CD4-positive, alpha-beta T cell treated with Interleukin-1 beta for 1 hour (primary cell): ENCODE results near the gene TEX52.
"Not testable (repeated sequence)": the region's sequence is repeated elsewhere in the genome, so short reads cannot be mapped to it uniquely, and the experiment has no call there.

ENCODE experiments used
- DNase-seq, 2 donors: peaks; one replicate each; pipeline ENCODE4 v3.0.0-alpha.2; 2020 to 2022

Gene TEX52

GRCh38 chr12:2857021-2857431 is at the start of gene TEX52:
Gene TEX52, minus strand, starts transcription at chr12:2857039. Its CDS starts 13 bp downstream, at chr12:2857026.
- DNase-seq, result no peak

GRCh38 chr12:2904260-2904659 is 47.4 kb upstream of the TEX52 start:
- DNase-seq, result no peak

GRCh38 chr12:2902272-2902880 is 45.5 kb upstream of the TEX52 start:
- DNase-seq, result no peak

GRCh38 chr12:2900642-2901041 is 43.8 kb upstream of the TEX52 start:
- DNase-seq, result no peak

- no peak for DNase-seq
Observed at GRCh38 chr12:2897418-2897817, 40.6 kb upstream of the TEX52 start.

GRCh38 chr12:2895511-2895910 is 38.7 kb upstream of the TEX52 start:
- DNase-seq, result no peak

DNA sequence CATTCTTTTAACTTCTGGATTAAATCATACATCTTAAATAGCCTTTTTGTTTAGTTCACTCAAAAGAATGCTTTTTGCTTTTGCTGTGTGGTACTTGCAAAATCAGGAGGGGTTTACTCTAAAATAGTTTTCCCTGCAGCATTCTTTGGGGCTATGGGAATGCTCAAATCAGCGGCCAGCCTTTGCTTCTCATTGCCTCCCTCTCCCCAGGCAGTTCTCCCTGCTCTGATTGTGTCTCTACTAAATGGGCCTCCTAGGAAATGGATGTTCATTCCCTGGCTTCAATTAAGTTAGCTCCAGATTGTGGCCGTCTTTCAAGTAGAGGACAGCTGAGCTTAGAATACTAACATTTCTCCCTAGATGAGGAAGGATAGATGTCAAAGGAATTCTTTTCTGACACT is 38.2 kb upstream of the TEX52 start:
- DNase-seq, result no peak

DNA sequence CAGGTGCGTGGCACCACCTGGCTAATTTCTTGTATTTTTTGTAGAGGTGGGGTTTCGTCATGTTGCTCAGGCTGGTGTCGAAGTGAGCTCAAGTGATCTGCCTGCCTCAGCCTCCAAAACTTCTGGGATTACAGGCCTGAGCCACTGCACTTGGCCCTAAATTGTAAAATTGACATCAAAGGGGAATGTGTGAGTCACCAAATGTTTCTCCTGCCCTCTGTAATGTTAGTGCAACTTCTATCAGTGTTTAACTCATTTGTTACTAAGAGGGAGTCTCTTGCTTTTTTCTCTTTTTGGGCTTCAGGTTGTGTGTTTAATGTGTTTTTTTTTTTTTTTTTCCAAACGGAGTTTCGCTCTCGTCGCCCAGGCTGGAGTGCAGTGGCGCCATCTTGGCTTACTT is 36.2 kb upstream of the TEX52 start:
- no peak for DNase-seq

DNA sequence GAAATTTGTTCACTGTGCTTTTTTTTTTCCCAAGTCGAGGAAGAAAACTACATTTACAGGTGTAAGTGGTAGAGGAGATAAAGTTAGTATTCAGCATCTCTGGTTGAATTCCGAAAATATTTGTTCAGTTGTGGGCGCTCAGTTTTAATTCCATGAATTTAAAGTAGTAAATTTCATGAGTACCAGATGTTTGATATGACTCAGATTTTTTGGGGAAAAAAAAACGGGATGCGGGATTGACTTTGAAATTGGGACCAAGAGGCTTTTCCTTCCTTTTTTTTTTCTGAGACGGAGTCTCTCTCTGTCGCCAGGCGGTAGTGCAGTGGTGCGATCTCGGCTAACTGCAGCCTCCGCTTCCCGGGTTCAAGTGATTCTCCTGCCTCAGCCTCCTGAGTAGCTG is 35.4 kb upstream of the TEX52 start:
- DNase-seq, result no peak

DNA sequence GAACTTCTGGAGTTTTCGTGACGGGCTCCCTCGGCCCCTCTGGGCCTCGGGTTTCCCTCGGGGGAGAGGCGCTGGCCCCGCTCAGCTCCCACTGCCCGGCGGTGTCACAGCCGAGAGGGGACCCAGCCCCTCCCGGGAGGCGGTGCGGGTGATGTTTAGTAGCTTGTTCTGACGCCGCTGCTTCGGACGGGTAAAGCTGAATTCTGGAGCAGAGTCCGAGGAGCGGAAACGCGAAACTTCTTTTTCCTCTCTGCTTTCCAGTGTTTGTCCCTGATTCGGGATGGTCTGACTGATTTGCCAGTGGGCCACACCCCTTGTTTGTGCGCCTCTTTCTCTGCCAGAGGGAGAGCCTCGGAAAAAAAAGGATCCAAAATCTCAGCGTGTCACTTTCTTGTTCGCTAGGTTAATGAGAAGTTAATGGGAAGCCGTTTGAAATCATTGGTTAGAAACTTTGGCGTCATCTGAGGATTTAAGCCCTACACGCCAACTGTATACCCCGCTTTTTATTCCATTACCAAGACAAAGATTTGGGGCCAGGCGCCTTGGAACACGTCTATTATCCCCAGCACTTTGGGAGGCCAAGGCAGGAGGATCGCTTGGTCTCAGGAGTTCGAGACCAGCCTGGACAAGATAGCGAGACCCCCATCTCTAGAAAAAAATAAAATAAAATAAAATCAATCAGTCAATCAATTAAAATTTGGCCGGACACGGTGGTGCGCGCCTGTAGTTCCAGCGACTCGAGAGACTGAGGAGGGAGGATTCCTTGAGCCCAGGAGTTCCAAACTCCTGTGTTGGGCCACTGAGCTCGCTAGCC is 34.6 kb upstream of the TEX52 start:
- peak; percentile 7 to 21 for DNase-seq

DNA sequence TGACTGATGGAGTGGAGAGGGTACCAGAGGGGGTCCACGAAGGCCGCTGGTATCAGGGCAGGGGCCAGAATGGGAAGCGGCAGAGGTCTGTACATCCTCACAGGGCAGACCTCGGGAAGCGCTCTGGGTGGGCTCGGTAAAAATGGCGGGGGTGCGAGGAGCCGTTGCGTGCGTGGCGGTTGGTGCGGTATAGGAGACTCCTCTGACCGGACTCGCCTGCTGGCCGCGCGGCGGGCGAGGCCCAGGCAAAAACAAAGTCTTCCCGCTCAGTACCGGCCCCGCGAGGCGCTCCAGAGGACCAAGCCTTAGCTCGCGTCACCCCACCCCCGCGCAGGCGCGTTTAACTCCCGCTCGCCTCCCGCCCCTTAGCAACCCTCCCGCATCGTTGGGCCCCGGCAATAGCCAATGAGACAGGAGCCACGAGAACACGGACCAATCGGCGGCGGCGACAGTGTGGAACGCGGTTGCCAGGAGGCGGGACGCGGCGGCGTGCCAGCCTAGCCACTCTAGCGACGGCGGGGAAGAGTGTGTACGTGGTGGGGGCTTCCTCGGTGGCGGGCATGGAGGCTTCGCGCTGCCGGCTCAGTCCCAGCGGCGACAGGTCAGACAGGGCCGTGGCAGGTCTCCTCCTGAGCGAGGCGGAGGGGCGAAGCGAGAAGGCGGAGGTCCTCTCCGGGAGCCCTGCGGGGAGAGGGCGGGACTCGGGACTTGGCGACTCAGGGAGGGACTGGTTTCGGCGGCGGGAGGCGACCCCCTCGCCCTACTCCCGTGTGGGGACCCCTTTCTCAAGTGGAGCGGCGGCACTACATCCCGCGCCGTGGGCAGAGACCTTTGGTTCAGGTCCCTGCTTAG is 33.8 kb upstream of the TEX52 start, which contains the start of gene TULP3:
TSS of gene TULP3 (plus strand) at position 504 of the 852 bp plus-strand sequence. CDS start at position 561, 57 bp downstream.
- DNase-seq, result peak; percentile 98 to 99

- no peak for DNase-seq
Observed at GRCh38 chr12:2890001-2890387, 33.2 kb upstream of the TEX52 start.

GRCh38 chr12:2886768-2887450 is 30.1 kb upstream of the TEX52 start:
- no peak for DNase-seq

GRCh38 chr12:2884810-2885209 is 28.0 kb upstream of the TEX52 start:
- no peak for DNase-seq

DNA sequence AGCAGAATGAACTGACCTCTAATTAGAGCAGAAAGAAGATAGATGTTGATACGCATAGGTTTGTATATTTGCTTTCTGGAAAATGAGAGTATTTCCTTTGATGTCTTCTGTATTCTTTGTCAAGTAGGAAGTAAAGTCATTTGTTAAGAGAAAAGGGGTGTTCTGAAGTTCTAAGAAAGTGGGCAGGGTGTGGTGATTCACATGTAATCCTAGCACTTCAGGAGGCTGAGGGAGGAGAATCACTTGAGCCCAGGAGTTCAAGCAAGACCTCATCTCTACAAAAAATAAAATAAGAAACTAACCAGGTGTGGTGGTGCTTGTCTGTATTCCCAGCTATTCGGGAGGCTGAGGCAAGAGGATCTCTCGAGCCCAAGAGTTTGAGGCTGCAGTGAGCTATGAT is 23.0 kb upstream of the TEX52 start:
- no peak for DNase-seq

DNA sequence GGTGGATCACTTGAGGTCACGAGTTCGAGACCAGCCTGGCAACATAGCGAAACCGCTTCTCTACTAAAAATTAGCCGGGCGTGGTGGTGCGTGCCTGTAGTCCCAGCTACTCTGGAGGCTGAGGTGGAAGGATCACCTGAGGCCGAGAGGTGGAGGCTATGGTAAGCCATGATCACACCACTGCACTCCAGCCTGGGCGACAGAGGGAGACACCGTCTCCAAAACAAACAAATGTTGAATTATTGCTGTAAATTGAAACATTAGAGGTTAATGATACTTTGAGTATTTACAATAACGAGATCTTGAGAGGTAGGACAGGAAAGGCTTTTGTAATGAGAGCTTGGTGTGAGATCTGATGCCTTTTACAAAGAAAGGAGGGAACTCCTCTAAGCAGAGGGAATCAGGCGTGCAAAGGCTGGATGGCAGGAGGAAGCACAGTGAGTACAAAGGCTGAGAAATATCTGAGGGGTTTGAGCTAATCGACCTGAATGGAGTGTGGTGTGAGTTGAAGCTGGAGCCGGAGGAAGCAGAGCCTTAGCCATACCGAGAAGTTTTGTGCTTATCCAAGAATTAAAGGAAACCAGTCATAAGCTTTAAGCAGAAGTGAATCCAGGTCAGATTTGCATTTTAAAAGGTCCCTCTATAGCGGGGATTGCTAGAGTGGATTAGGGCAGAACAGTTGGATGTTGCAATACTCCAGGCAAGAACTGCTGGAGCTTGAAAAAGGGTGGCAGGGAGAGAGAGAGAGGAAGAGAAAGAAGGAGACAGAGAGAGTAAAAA is 21.3 kb upstream of the TEX52 start:
- peak; percentile 7 to 10 for DNase-seq

DNA sequence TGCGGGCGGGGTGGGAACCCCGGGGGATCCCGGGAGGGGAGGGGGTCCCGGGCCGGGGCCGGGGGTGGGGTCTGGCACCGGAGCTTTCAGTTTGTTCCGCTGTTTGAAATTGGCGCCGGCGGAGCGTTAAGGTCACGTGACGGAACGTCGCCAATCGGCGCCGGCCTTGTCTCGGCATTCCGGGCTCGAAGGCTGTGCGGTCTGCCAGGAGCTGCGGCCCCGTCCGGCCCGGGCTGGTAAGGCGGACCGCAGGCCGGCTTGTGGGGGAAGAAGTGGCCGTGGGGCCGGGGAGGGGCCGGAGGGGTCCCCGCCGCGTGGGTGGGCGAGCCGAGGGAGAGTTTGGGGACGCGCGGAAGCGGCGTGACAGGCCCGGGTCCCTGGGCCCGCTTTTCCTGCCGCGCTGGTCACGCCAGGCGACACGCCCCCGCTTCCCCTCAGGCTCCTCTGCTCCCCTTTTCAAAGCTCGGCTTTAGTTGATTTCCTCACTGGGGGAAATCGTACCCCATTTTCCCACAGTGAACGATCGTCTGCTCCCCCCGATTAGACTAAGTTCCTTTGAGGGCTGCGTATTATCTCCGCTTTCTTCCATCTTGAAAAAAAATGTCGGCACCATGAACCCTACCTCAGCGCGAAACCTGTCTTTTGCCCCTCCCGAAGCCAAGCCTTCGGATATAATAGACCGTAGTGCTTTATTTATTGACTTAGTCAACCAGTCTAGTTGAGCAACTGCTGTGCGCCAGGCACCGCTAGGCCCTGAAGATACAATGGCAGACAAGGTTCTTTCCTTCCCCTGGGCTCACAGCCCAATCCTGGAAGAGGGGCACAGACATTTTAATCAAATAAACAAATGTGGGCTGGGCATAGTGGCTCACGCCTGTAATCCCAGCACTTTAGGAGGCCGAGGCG is 20.5 kb upstream of the TEX52 start, which contains the start of the genes FOXM1 and RHNO1:
TSS of gene FOXM1 (minus strand) at position 128 of the 906 bp plus-strand sequence. CDS start 2,696 bp downstream, outside the sequence.
TSS of gene RHNO1 (plus strand) at position 177 of the 906 bp plus-strand sequence. CDS start 8,144 bp downstream, outside the sequence.
- DNase-seq, result peak; percentile 85 to 90

DNA sequence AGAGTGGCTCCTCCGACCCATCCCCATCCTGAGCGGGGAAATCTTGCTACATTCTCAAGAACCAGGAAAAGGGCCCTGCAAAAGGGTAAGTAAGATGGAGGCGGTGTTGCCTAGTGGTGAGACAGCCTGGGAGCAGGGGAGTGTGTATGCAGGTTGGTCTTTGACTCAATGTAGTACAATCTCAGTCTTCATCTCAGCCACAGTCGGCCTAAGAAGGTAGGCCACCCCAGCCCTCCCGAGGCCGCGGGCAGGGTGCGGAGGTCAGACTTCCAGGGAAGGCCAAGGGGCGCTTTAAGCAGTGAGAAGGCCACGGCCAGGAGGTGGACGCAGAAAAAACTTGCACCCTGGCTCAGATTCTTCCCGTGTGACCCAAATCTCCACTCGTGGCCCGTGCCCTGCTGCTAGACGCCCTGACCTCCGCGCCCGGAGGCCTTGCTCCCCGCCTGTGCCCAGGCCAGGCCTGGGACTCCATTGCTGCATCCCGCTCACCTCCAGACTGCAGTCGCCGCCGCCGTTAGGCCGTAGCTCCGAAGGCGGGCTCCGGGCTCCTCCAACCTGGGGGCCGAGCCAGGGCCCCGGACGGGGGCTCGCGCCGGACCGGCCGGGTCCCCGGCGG is 19.7 kb upstream of the TEX52 start:
- peak in 1 of 2 donors; percentile 16 for DNase-seq

GRCh38 chr12:2868986-2869632 is 12.3 kb upstream of the TEX52 start:
- DNase-seq, result not testable (repeated sequence)
